ENCODE results near the gene TMEM41A. TPM values are rescaled to one million over a fixed set of nuclear protein-coding genes. Genes with fewer than 3 reads are reported as not detected.

TMEM41A gene
- total RNA-seq, 2 donors from 2014 or later: 10.8 to 17.0 TPM

DNA sequence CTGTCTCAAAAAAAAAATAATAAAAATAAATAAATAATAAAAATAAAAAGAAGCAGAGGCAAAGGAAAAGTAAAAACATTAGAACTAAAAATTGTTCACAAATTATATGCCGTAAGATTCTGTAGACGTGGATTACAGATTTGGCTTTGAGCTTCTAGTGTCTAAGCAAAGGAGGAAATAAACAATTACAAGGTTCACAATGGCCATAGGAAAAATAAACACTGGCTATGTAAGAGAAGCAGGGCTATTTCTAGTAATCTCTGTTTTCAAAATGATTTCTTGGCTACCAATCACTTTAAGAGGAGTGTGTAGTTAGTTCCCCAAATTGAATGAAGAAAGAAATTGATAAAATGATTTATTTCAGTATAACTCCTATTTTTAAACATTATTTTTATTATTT is 54.5 kb downstream of the TMEM41A start:
- no peaks in the 10 kb centered on the region for H3K27me3 ChIP-seq (replicated peaks; ENCODE audit: insufficient read depth)
- H3K36me3 ChIP-seq: no peaks in the 10 kb centered on the region
- H3K4me1 ChIP-seq (ENCODE audit: control insufficient read depth in 1 of 2, low read depth in 2 of 2): no peaks in the 10 kb centered on the region
- H3K27ac ChIP-seq: no peak overlapping the region
- no peak overlapping the region for H3K4me3 ChIP-seq
- no peak for DNase-seq (ENCODE audit: low spot score)
- no peaks in the 10 kb centered on the region for H3K9me3 ChIP-seq
- ATAC-seq (ENCODE audit: insufficient number of reproducible peaks, low FRiP score, low read depth): no peak
- TF ChIP-seq, protein P1, sequence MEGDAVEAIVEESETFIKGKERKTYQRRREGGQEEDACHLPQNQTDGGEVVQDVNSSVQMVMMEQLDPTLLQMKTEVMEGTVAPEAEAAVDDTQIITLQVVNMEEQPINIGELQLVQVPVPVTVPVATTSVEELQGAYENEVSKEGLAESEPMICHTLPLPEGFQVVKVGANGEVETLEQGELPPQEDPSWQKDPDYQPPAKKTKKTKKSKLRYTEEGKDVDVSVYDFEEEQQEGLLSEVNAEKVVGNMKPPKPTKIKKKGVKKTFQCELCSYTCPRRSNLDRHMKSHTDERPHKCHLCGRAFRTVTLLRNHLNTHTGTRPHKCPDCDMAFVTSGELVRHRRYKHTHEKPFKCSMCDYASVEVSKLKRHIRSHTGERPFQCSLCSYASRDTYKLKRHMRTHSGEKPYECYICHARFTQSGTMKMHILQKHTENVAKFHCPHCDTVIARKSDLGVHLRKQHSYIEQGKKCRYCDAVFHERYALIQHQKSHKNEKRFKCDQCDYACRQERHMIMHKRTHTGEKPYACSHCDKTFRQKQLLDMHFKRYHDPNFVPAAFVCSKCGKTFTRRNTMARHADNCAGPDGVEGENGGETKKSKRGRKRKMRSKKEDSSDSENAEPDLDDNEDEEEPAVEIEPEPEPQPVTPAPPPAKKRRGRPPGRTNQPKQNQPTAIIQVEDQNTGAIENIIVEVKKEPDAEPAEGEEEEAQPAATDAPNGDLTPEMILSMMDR (IDR thresholded peaks at IDR 0.05): no peak

DNA sequence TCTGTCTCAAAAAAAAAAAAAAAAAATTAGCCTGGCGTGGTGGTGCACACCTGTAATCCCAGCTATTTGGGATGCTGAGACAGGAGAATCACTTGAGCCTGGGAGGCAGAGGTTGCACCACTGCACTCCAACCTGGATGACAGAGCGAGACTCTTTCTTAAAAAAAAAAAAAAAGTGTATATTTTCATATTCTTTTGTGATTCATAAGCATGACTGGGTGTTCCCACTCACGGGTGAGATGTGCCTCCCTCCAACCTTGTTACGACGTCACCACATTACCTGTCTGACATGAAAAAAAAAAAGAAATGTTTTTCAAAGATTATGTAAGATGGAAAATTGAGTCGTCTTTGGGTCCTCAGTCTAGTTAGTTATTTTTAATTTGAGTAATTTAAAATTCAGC is 56.8 kb downstream of the TMEM41A start:
- Histone ChIP-seq H3K36me3 (no peaks in the 10 kb centered on the region), H3K27ac (no peak overlapping the region), H3K27me3 (replicated peaks; ENCODE audit: insufficient read depth) (no peaks in the 10 kb centered on the region), H3K4me1 (ENCODE audit: control insufficient read depth in 1 of 2, low read depth in 2 of 2) (no peaks in the 10 kb centered on the region), H3K9me3 (no peaks in the 10 kb centered on the region), H3K4me3 (no peak overlapping the region)
- TF ChIP-seq, protein P1 (IDR thresholded peaks at IDR 0.05): no peak
- no peak for ATAC-seq (ENCODE audit: insufficient number of reproducible peaks, low FRiP score, low read depth)
- DNase-seq (ENCODE audit: low spot score): no peak

DNA sequence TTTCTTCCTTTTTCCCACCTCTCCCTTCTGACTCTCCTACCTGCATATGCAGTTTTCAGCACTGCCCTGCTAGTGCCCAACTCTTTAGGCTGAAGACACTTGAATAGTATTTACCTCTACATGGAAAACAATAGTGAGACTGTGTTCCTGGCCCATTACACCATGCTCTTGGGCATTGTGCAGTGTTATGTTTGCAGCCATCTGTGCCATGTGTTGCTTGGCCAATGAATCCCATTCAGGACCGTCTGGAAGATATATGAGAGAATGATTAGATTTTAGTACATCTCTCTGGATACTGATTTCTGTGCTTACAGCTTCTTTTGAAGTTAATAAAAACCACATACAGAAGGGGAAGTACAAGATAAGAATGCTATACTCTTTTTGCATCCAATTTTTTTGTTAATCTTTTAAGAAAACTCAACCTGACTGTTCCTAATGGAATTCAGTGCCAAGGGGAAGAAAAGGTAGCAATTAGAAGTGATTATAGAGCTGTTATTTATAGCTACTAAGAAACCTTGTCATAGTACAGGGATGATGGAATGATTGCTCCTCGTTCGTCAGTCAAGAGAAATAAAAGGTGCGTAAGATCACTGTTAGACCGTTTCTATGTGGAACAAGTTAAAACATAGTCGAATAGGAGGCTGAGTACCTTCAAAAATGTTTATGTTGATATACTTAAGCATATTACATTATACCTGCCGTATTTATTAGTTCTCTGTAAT is 58.9 kb downstream of the TMEM41A start:
- H3K4me1 ChIP-seq (ENCODE audit: control insufficient read depth in 1 of 2, low read depth in 2 of 2): no peaks in the 10 kb centered on the region
- H3K9me3 ChIP-seq: no peaks in the 10 kb centered on the region
- no peaks in the 10 kb centered on the region for H3K27me3 ChIP-seq (replicated peaks; ENCODE audit: insufficient read depth)
- no peak for ATAC-seq (ENCODE audit: insufficient number of reproducible peaks, low FRiP score, low read depth)
- no peak overlapping the region for H3K4me3 ChIP-seq
- H3K27ac ChIP-seq: no peak overlapping the region
- TF ChIP-seq, protein P1 (IDR thresholded peaks at IDR 0.05): no peak
- no peaks in the 10 kb centered on the region for H3K36me3 ChIP-seq
- no peak for DNase-seq (ENCODE audit: low spot score)

Other genes with a start within 250 kb of the TMEM41A start
- 1 to 10 TPM; 2.0 to 3.1 TPM for gene EHHADH, start 245.0 kb downstream of the TMEM41A start, total RNA-seq
- gene MAP3K13, start 135.9 kb downstream of the TMEM41A start, total RNA-seq: 10 to 100 TPM; 17.3 to 21.9 TPM
- 1 to 10 TPM; 2.0 to 4.5 TPM for gene LIPH, start 53.6 kb upstream of the TMEM41A start, total RNA-seq
- gene SENP2, start 87.3 kb upstream of the TMEM41A start, total RNA-seq: 10 to 100 TPM; 23.2 to 49.0 TPM

Data from thoracic aorta (tissue), 2 donors.